K562 treated with DMSO at 1 percent for 12 hours (cell line): ENCODE results near the gene KLRC3. TPM values are rescaled to one million over a fixed set of nuclear protein-coding genes. Genes with fewer than 3 reads are reported as not detected.

Source experiments
- total RNA-seq: library from RNA; unstranded; fragments of 300-600 nt; gene quantifications from 2 replicates; pipeline ENCODE4 v1.2.3, GENCODE V29; 2022; ENCODE audit not compliant: insufficient read depth

KLRC3 gene
- total RNA-seq: not detected in 2 replicates

GRCh38 chr12:10420334-10420733 lies at the start of gene KLRC3:
Gene KLRC3, minus strand, starts transcription at chr12:10420595. Its CDS starts 45 bp downstream, at chr12:10420550.

GRCh38 chr12:10453156-10453555 lies 32.8 kb upstream of the KLRC3 start, which contains the start of gene KLRC1:
Gene KLRC1, minus strand, starts transcription at chr12:10453377. Its CDS starts 2,221 bp downstream, at chr12:10451156.

GRCh38 chr12:10435816-10436215 lies 15.4 kb upstream of the KLRC3 start, which contains the start of gene KLRC2:
Gene KLRC2, minus strand, starts transcription at chr12:10436010. Its CDS starts 24 bp downstream, at chr12:10435986.

DNA sequence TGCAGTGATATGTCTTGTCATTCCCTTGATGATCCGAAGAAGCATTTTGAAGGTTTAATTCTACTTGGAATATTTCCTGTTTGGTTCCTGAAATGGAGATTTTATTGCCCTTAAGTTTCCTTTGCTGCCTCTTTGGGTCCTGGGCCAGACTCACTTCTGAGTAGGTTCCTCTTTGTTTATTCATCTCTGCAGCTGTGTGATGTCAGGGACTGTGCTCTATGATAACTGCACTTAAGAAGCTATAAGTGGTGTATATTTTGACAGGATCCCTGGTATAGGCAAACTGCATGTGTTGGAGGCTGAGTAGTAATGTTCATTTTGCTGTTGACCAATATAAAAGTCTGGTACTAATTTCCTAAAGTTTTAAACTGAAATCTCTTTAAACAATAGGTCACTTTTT lies 11.0 kb downstream of the KLRC3 start, which contains the start of gene KLRC4:
Gene KLRC4, minus strand, starts transcription at position 366 of the 400 bp plus-strand sequence. Its CDS starts 182 bp downstream, at position 184.

DNA sequence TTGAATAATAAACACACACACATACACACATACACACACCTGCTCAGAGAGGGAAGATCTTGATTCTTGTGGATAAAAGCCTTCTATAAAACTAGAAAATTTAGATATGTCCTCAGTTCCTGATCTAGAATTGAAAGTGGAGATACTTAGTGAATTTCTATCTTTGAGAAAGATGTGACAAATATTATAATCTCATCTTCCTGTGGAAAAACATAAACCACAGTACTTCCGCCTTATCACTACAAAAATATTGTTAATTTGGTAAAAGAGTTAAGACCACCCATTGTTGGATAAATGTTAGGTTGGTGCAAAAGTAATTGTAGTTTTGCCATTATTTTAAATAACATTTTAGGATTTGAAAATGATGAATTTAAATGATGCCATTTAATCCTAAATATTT lies 30.5 kb downstream of the KLRC3 start, which contains the start of gene KLRK1:
Gene KLRK1, minus strand, starts transcription at position 138 of the 400 bp plus-strand sequence. CDS start 1,231 bp downstream, outside the sequence.

Other genes with a start within 250 kb of the KLRC3 start
- gene OLR1, start 248.5 kb downstream of the KLRC3 start, total RNA-seq: not detected in 2 replicates
- gene TMEM52B, start 241.6 kb downstream of the KLRC3 start, total RNA-seq: not detected in 2 replicates
- 14.5 and 33.0 TPM in 2 replicates for gene GABARAPL1, start 207.7 kb downstream of the KLRC3 start, total RNA-seq
- not detected in 2 replicates for gene KLRD1, start 112.7 kb downstream of the KLRC3 start, total RNA-seq
- not detected in 2 replicates for gene KLRK1, start 30.6 kb downstream of the KLRC3 start, total RNA-seq
- not detected in 2 replicates for gene KLRC4, start 10.8 kb downstream of the KLRC3 start, total RNA-seq
- gene KLRC2, start 15.4 kb upstream of the KLRC3 start, total RNA-seq: not detected in 2 replicates
- gene KLRC1, start 32.8 kb upstream of the KLRC3 start, total RNA-seq: not detected in 2 replicates
- 0.57 TPM in 1 of 2 replicates, not detected in the other for gene EIF2S3B, start 85.3 kb upstream of the KLRC3 start, total RNA-seq
- 6.0 and 9.4 TPM in 2 replicates for gene MAGOHB, start 193.0 kb upstream of the KLRC3 start, total RNA-seq